ENCODE measurements around the gene SKIC8. TPM values are rescaled to one million over a fixed set of nuclear protein-coding genes. Genes with fewer than 3 reads are reported as not detected.
A peak's percentile ranks its signal among the peaks of the same experiment; 100 is the strongest.

The SKIC8 gene
- total RNA-seq, 1 donor from 2014 or later, result 46.5 TPM

GRCh38 chr15:78324144-78324543, 24.7 kb upstream of the SKIC8 start:
- Mint-ChIP-seq H3K27me3 (ENCODE audit: unreplicated experiment) (no peaks in the 10 kb centered on the region), H3K9me3 (ENCODE audit: unreplicated experiment) (no peaks in the 10 kb centered on the region), H3K4me1 (ENCODE audit: unreplicated experiment) (peaks cover 27% of the 10 kb centered on the region), H3K4me3 (ENCODE audit: unreplicated experiment) (no peak overlapping the region), H3K27ac (ENCODE audit: unreplicated experiment) (no peak overlapping the region), H3K36me3 (ENCODE audit: unreplicated experiment) (no peaks in the 10 kb centered on the region)
- no peak for DNase-seq (ENCODE audit: extremely low spot score, unreplicated experiment)
- no peak for TF ChIP-seq CTCF (IDR thresholded peaks at IDR 0.05)

- H3K4me3 Mint-ChIP-seq (ENCODE audit: unreplicated experiment), result no peak overlapping the region
- no peaks in the 10 kb centered on the region for H3K36me3 Mint-ChIP-seq (ENCODE audit: unreplicated experiment)
- peaks cover 27% of the 10 kb centered on the region for H3K4me1 Mint-ChIP-seq (ENCODE audit: unreplicated experiment)
- no peak for DNase-seq (ENCODE audit: extremely low spot score, unreplicated experiment)
- H3K27me3 Mint-ChIP-seq (ENCODE audit: unreplicated experiment), result no peaks in the 10 kb centered on the region
- no peak overlapping the region for H3K27ac Mint-ChIP-seq (ENCODE audit: unreplicated experiment)
- H3K9me3 Mint-ChIP-seq (ENCODE audit: unreplicated experiment), result no peaks in the 10 kb centered on the region
- no peak for TF ChIP-seq CTCF (IDR thresholded peaks at IDR 0.05)
Measured at GRCh38 chr15:78323693-78324092, 24.3 kb upstream of the SKIC8 start.

- Mint-ChIP-seq H3K9me3 (ENCODE audit: unreplicated experiment) (no peaks in the 10 kb centered on the region), H3K27me3 (ENCODE audit: unreplicated experiment) (no peaks in the 10 kb centered on the region), H3K36me3 (ENCODE audit: unreplicated experiment) (no peaks in the 10 kb centered on the region), H3K27ac (ENCODE audit: unreplicated experiment) (no peak overlapping the region), H3K4me3 (ENCODE audit: unreplicated experiment) (no peak overlapping the region), H3K4me1 (ENCODE audit: unreplicated experiment) (peaks cover 27% of the 10 kb centered on the region)
- no peak for TF ChIP-seq CTCF (IDR thresholded peaks at IDR 0.05)
- no peak for DNase-seq (ENCODE audit: extremely low spot score, unreplicated experiment)
Measured at GRCh38 chr15:78322724-78323521, 23.5 kb upstream of the SKIC8 start.

GRCh38 chr15:78322243-78322642, 22.8 kb upstream of the SKIC8 start:
- peaks cover 27% of the 10 kb centered on the region for H3K4me1 Mint-ChIP-seq (ENCODE audit: unreplicated experiment)
- H3K9me3 Mint-ChIP-seq (ENCODE audit: unreplicated experiment), result no peaks in the 10 kb centered on the region

More at GRCh38 chr15:78322243-78322642, 22.8 kb upstream of the SKIC8 start:
- Mint-ChIP-seq H3K4me3 (ENCODE audit: unreplicated experiment) (no peak overlapping the region), H3K27ac (ENCODE audit: unreplicated experiment) (peak overlapping the region; percentile 59), H3K27me3 (ENCODE audit: unreplicated experiment) (no peaks in the 10 kb centered on the region), H3K36me3 (ENCODE audit: unreplicated experiment) (no peaks in the 10 kb centered on the region)
- no peak for TF ChIP-seq CTCF (IDR thresholded peaks at IDR 0.05)
- no peak for DNase-seq (ENCODE audit: extremely low spot score, unreplicated experiment)
